ENCODE measurements around the gene SGCD.

GRCh38 chr5:156475182-156476157, 148.5 kb downstream of the SGCD start:
- TF ChIP-seq CTCF (IDR thresholded peaks at IDR 0.05) (no peak), POLR2A (IDR thresholded peaks at IDR 0.05) (no peak)
